Embryonic facial prominence (tissue), 1 donor: ENCODE data around the gene DHX16.
"Not testable (repeated sequence)": the region's sequence is repeated elsewhere in the genome, so short reads cannot be mapped to it uniquely, and the experiment has no call there.

ENCODE experiments used
- DNase-seq: peaks from one replicate; pipeline ENCODE4 v3.0.0-alpha.2; 2016; ENCODE audit errors: extremely low spot score

DHX16 gene

GRCh38 chr6:30678964-30679726 is 6.3 kb upstream of the DHX16 start:
- no peak for DNase-seq

- no peak for DNase-seq
Observed at GRCh38 chr6:30676660-30677285, 4.0 kb upstream of the DHX16 start.

- DNase-seq = no peak
Observed at GRCh38 chr6:30670760-30671527, 1.9 kb downstream of the DHX16 start.

GRCh38 chr6:30666300-30666699 is 6.5 kb downstream of the DHX16 start:
- not testable (repeated sequence) for DNase-seq

GRCh38 chr6:30664994-30665767 is 7.6 kb downstream of the DHX16 start:
- no peak for DNase-seq

GRCh38 chr6:30657922-30658321 is 14.9 kb downstream of the DHX16 start:
- DNase-seq = not testable (repeated sequence)

GRCh38 chr6:30657454-30657853 is 15.4 kb downstream of the DHX16 start:
- no peak for DNase-seq

- DNase-seq = no peak
Observed at GRCh38 chr6:30656513-30656912, 16.3 kb downstream of the DHX16 start.

GRCh38 chr6:30655743-30656094 is 17.1 kb downstream of the DHX16 start:
- DNase-seq = no peak

GRCh38 chr6:30654798-30655742 is 17.7 kb downstream of the DHX16 start:
- DNase-seq = no peak

- DNase-seq = no peak
Observed at GRCh38 chr6:30651143-30651542, 21.7 kb downstream of the DHX16 start.

- no peak for DNase-seq
Observed at GRCh38 chr6:30647242-30648116, 25.3 kb downstream of the DHX16 start.

- peak; percentile 85 for DNase-seq
Observed at GRCh38 chr6:30646450-30647241, 26.2 kb downstream of the DHX16 start, which contains the start of gene C6orf136. TSS of gene C6orf136 (plus strand) at chr6:30647133. CDS start at chr6:30647232, 99 bp downstream.

GRCh38 chr6:30645989-30646388 is 26.8 kb downstream of the DHX16 start:
- DNase-seq = no peak

- no peak for DNase-seq
Observed at GRCh38 chr6:30644769-30645168, 28.0 kb downstream of the DHX16 start.

- DNase-seq = no peak
Observed at GRCh38 chr6:30643656-30644055, 29.1 kb downstream of the DHX16 start.

GRCh38 chr6:30641048-30641447 is 31.8 kb downstream of the DHX16 start:
- DNase-seq = no peak

- no peak for DNase-seq
Observed at GRCh38 chr6:30640481-30640880, 32.3 kb downstream of the DHX16 start.

GRCh38 chr6:30635834-30636233 is 37.0 kb downstream of the DHX16 start:
- no peak for DNase-seq
